HG02938 (cell line): ENCODE data around the gene GRM7.

Experiments
- ATAC-seq: cut with Tn5 transposase; IDR thresholded peaks from one replicate; pipeline ENCODE4 v1.9.1; 2021; ENCODE audit warnings: mild to moderate bottlenecking, moderate library complexity; ENCODE audit not compliant: unreplicated experiment

Gene GRM7

GRCh38 chr3:6965881-6966280, 105.0 kb downstream of the GRM7 start:
- ATAC-seq, result no peak

- no peak for ATAC-seq
These were observed 111.0 kb downstream of the GRM7 start for GRCh38 chr3:6971933-6972332.

- ATAC-seq, result no peak
These were observed 124.9 kb downstream of the GRM7 start for GRCh38 chr3:6985848-6986247.

- no peak for ATAC-seq
These were observed 128.8 kb downstream of the GRM7 start for GRCh38 chr3:6989608-6990291.

- ATAC-seq, result no peak
These were observed 133.3 kb downstream of the GRM7 start for GRCh38 chr3:6994081-6994668.

- no peak for ATAC-seq
These were observed 139.6 kb downstream of the GRM7 start for GRCh38 chr3:7000501-7000900.

- no peak for ATAC-seq
These were observed 140.5 kb downstream of the GRM7 start for GRCh38 chr3:7001370-7001769.

GRCh38 chr3:7015683-7016440, 154.9 kb downstream of the GRM7 start:
- ATAC-seq, result no peak

GRCh38 chr3:7025581-7026300, 164.8 kb downstream of the GRM7 start:
- ATAC-seq, result no peak

- no peak for ATAC-seq
These were observed 168.6 kb downstream of the GRM7 start for GRCh38 chr3:7029562-7029961.

- no peak for ATAC-seq
These were observed 177.5 kb downstream of the GRM7 start for GRCh38 chr3:7038394-7038793.

GRCh38 chr3:7062714-7063113, 201.8 kb downstream of the GRM7 start:
- no peak for ATAC-seq

GRCh38 chr3:7070461-7070860, 209.5 kb downstream of the GRM7 start:
- no peak for ATAC-seq

- ATAC-seq, result no peak
These were observed 213.3 kb downstream of the GRM7 start for GRCh38 chr3:7074217-7074616.

GRCh38 chr3:7075117-7075516, 214.2 kb downstream of the GRM7 start:
- ATAC-seq, result no peak

- ATAC-seq, result no peak
These were observed 215.0 kb downstream of the GRM7 start for GRCh38 chr3:7075901-7076300.

GRCh38 chr3:7082244-7082643, 221.3 kb downstream of the GRM7 start:
- no peak for ATAC-seq

GRCh38 chr3:7086417-7086816, 225.5 kb downstream of the GRM7 start:
- ATAC-seq, result no peak

GRCh38 chr3:7095116-7095515, 234.2 kb downstream of the GRM7 start:
- ATAC-seq, result no peak

GRCh38 chr3:7100136-7100535, 239.2 kb downstream of the GRM7 start:
- no peak for ATAC-seq

- ATAC-seq, result no peak
These were observed 245.7 kb downstream of the GRM7 start for GRCh38 chr3:7106635-7107034.
